Measurements from ENCODE around the gene S1PR1.

DNA sequence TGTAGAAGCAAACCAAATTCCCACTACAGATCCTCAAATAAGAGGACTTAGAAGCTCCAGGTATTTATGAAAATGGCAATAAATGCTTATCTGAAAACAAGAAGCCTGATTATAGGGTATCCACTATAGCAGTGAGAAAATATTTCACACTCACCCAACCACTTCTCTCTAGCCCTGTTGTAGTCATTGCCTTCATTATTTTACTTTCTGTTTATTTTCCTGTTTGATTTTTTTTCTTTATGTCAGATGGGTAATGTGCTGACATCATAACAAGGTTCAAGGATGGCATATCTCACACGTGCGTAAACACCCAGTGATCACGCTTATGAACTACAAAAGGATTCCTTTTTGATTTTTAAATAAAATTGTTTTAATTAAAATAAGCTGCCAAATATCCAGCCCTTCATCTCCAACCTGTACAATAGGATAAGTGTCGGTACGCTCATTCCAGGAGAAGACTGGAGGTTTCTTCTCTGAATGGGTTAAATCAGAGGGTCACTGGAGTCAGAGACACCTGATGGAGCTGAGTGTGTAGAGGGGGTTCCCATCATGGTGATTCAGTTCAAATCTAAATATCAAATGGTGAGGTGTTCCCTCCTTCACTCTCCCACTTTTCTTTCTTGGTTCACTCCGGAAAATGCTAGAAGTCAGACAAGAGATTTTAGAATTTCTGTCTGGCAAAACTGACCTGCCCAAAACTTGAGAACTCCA, 8.2 kb upstream of the S1PR1 start:
- TF ChIP-seq MAX (IDR thresholded peaks at IDR 0.05), result no peak
- no peak for TF ChIP-seq TAF1 (IDR thresholded peaks at IDR 0.05; ENCODE audit: low read depth)
- TF ChIP-seq USF1 (IDR thresholded peaks at IDR 0.05), result no peak
- TF ChIP-seq CREB1 (IDR thresholded peaks at IDR 0.05; ENCODE audit: low read depth), result no peak
- TF ChIP-seq EGR1 (IDR thresholded peaks at IDR 0.05), result no peak
- TF ChIP-seq, protein P1, sequence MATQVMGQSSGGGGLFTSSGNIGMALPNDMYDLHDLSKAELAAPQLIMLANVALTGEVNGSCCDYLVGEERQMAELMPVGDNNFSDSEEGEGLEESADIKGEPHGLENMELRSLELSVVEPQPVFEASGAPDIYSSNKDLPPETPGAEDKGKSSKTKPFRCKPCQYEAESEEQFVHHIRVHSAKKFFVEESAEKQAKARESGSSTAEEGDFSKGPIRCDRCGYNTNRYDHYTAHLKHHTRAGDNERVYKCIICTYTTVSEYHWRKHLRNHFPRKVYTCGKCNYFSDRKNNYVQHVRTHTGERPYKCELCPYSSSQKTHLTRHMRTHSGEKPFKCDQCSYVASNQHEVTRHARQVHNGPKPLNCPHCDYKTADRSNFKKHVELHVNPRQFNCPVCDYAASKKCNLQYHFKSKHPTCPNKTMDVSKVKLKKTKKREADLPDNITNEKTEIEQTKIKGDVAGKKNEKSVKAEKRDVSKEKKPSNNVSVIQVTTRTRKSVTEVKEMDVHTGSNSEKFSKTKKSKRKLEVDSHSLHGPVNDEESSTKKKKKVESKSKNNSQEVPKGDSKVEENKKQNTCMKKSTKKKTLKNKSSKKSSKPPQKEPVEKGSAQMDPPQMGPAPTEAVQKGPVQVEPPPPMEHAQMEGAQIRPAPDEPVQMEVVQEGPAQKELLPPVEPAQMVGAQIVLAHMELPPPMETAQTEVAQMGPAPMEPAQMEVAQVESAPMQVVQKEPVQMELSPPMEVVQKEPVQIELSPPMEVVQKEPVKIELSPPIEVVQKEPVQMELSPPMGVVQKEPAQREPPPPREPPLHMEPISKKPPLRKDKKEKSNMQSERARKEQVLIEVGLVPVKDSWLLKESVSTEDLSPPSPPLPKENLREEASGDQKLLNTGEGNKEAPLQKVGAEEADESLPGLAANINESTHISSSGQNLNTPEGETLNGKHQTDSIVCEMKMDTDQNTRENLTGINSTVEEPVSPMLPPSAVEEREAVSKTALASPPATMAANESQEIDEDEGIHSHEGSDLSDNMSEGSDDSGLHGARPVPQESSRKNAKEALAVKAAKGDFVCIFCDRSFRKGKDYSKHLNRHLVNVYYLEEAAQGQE (IDR thresholded peaks at IDR 0.05; ENCODE audit: low read depth), result no peak
- TF ChIP-seq TEAD4 (IDR thresholded peaks at IDR 0.05), result no peak
